ENCODE data around the gene GPD1.

The GPD1 gene

DNA sequence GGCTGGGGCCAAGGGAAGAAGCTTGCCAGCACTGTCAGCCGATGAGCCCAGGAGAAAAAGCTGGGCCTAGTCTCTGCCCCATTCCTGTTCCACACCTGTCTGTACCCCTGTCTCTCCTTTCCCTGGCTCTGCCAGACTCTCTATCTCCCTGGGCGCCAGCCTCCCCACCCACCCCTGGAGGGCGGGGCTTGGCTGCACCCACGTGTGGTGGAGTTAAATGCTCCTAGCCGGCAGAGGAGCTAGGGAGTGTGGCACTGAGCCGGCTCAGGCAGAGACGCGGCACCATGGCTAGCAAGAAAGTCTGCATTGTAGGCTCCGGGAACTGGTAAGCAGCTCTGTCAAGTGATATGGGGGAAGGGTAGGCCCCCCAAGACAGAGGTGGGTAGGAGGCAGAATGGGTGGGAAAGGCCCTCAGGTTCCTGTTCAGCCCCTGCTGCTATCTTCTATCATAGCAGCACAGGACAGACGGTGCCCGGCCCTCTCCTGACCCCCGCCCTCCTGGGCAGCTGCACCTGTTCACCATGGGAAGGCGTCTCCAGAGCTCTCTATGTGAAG is at the start of gene GPD1:
Gene GPD1 (plus strand): TSS at position 242 of the 555 bp plus-strand sequence. CDS start 43 bp downstream, at position 285.
- no peak for DNase-seq

DNA sequence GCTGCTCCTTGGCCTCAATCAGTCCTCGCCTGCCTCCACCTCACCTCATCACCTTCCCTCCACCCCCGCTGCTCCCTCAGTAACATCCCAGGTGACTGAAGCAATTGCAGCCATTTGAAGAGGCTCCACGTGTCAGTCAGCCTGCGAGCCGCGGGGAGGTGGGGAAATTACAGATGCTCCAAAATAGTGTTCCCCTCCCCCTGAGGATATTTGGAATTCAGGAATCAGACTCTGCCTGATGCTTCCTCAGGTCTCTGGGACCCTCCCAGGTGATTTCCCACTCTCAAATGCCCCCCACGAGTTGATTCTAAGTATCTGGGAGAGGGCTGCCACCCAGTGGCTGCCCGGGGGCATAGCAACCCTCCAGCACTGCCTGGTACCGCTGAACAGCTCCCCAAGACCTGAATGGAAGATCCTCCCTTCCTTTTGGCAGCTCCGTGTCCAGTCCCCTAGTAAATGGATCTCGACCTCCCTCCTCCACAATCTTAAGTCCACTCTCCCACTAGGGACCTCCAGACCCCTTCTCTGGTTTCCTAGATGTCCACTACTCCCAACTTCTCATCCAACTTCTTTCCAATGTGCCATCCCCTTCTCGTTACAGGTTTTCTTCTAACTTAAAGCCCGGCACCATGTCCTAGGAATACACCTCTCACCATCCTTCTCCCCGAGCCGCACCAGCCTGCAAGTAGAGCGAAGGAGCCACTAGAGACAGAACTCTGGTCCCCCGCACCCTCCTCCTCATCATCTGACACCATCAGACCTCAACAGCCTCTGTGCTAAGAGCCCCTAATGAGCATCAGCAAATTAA is 47.8 kb upstream of the GPD1 start:
- DNase-seq, result peak; percentile 76

DNA sequence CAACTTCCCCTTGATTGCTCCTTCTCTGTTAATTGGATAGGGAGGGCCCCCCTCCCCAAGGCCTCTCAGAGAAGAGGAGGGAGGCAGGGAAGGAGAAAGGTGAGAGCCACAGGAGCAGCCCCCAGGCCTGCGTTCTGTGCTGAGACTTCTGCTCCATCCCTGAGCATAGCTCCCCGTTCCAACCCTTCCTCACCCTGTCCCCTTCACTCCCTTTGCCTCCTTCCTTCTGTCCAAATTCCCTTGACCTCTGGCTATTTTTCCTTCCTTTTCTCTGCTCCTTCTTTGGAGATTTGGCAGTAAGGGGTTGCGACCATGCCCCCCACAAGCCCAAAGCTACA is 47.2 kb upstream of the GPD1 start:
- no peak for DNase-seq

DNA sequence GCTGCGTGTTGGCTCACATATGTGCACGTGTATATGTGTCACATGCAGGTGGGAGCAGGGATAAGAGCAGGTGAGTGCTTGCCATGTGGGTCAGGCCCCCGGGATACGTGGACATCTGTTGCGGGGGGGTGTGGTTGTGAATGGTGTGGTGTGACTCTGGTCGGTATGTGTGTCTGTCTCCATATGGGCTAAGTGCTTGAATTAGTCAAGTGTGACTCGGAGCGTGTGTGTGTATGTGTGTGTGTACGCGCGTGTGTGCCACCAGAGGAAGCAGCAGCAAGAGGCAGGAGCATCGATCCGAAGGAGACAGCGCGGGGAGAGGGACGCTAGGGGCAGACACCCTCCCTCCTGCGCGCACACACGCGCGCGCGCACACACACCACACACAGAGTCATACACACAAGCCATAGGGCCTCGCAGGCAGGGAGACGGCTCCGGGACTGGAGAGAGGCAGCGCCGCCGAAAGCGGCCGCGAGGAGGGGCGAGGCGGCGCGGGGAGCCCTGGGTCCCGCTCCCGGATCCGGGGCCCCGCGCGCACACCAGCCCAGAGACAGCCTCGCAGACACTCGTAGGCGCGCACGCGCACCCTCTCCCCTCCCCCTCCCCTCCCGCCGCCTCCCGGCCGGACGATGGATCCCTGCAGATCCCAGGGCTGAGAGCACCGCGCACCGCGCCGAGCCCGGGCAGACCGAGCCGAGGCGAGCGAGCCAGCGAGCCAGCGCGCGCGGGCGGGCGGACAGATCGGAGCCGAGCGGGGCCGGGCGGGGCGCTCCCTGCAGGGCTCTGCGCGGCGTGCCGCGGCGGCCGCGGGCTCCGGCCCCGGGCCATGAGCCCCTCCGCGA is 46.6 kb upstream of the GPD1 start, which contains the start of gene ASIC1:
Gene ASIC1 (plus strand): TSS at position 597 of the 842 bp plus-strand sequence. CDS start 1,171 bp downstream, outside the sequence.
- peak; percentile 84 for DNase-seq

DNA sequence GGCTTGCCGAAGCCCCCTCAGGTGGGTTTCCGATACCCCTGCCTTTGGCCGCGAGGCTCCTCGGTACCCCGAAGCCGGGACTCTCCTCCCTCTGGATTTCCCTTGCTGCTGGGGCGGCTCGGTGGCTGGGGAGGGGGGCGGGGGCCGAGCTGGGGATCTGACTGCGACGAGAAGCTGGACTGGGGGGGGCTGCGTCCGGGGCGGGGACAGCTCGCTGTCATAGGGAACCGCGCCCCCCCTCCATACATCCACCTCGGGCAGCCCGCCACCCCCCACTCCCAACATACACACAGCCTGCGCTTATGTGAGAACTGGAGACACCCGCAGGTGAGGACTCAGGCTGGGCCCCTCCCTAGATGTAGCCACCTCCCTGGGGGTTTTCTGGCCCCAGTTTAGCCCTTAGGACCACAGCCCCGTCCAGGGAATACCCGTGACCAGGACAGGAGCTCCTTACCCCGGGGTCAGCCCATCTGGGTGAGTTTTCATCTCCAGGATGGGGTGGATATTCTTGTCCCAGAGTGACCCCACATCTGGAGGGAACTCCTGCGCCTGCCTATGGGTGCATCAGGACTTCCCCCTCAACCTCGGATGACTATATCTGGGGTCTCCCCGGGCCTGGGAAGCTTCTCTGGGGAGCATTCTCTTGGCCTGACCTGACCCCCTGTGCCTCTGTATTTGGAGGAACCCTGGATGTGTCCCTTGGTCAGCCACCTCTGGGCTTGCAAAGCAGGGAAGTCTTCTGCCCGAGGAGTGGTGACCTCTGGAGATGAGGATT is 45.7 kb upstream of the GPD1 start:
- DNase-seq, result no peak

DNA sequence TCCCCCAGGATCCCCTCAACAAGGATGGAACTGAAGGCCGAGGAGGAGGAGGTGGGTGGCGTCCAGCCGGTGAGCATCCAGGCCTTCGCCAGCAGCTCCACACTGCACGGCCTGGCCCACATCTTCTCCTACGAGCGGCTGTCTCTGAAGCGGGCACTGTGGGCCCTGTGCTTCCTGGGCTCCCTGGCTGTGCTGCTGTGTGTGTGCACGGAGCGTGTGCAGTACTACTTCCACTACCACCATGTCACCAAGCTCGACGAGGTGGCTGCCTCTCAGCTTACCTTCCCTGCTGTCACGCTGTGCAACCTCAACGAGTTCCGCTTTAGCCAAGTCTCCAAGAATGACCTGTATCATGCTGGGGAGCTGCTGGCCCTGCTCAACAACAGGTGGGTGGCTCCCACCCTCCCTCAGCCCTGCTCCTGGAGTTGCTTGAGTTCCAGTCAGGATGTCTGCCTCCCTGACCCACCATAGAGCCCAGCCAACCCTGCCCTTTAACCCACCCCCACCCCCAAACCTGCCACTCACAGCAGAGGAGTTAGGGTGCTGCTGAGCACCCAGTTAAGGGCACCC is 45.0 kb upstream of the GPD1 start:
- no peak for DNase-seq

DNA sequence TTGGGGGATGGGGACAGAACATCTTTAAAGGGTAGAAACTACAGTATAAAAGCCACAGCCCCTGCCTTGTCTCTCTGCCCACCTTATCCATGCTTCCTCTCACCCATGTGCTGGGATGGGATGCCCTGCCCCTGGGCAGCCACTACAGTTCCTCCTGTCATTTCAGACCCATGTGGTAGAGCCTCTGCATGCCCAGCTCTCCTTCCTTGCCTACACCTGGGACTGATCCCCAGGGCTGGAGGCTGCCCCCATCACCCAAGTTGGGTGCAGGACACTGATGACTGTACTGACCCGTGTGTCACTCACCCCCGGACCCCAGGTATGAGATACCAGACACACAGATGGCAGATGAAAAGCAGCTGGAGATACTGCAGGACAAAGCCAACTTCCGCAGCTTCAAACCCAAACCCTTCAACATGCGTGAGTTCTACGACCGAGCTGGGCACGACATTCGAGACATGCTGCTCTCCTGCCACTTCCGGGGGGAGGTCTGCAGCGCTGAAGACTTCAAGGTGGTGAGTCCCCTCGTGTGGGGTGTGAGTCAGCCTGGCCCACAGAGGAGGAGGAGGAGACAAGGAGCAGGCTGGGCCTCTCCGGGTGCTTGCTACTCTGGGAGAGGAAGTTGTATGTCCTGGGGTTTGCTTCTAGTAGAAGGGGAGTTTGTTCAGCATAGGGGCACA is 44.2 kb upstream of the GPD1 start:
- no peak for DNase-seq

DNA sequence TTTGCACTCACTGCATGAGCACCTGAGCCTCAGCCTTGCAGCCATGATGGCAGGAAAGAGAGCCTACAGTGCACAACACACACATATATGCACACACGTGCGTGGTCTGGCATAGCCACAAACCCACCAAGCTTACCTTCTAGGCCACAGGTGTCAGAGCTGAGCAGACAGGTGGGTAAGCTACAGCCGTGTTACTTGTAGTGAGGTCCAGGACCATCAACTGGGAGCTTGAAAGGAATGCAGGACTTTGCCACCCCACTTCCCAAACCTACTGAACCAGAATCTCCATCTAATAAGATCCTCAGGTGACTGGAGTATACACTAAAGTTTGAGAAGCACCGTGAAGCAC is 43.7 kb upstream of the GPD1 start:
- no peak for DNase-seq

DNA sequence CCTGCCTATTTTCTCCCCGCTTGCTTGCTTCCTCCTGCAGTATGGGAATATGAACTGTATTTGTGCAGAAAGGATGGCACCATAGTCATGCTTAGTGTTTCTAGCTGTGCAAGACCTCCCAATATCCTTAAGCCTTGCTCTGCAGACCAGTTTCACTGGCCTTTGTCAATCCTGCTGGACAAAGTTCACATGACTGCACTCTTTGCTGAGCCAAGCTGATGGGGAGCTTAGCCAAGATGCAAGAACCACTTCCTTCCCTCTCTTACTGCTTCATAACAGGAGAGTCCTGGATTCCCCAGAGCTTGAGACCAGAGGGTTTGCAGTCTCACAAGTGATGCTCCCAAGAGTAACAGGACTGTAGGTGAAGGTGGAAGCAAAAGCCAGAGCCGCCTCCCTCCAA is 42.6 kb upstream of the GPD1 start:
- no peak for DNase-seq

DNA sequence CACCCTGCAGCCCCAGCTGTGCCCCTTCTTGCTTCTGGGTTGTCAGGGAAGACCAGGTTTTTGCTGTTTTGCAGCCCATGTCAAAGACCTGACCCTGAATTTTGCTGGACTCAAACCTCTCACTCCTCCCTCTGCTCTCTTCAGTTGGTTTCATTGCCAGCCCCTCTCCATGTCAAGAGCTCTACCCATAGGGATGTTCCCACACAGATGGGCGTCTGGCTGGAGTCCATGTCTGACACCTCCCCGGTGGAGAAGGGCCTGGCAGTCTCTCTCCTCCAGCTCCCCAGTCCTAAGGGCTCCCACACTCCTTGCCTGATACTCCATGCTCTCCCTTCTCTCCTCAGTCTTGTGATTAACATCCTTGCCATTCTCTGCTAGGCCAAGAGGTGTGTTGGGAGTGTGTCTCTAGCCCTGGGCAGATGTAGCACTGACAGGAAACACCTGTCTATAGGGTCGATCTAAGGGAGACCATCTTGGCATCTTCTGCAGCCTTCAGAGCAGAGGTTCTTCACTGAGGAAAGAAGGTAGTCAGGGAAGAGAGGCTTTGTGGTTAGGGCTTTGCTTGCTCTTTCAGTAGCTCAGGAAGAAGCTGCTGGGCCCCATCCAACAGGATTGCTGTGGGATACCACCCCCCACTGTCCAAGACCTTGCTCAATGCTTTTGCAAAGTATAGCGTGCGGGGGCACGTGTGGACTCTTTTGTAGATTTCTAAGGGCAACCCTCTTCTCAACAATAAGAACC is 41.7 kb upstream of the GPD1 start:
- no peak for DNase-seq

DNA sequence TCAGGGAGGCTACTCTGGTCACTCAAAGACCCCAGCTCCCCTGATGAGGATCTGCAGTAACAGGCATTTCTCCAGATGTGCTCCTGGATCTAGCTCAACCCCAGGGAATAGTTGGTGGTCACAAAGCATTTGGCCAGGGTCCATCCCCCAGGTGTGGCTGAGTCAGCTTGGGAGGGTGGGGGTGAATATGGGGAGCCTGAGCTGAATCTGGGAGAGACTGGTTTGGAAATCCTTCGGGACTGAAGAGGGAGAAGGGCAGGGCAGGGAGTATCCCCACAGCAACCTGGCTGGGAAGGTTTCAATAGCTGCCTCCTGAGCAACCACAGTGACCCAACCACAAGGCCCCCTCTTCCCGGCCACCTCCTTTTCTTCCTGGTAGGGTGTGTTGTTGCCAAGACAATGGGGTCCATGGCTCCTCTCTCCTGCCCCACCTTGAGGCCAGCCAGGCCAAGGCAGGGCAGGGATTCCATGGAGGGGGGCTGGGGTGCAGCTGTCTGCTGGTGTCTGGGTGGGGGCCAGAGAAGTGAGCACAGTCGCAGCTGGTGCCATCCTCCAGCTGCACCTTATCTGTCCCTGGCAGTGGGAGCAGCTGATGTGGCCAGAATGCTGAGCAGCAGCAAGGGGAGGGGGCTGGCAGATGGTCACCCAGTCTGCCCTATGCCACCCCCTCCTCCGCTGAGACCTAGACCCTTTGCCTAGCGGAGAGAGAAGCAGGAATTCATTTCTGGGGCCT is 40.9 kb upstream of the GPD1 start:
- peak; percentile 80 for DNase-seq

DNA sequence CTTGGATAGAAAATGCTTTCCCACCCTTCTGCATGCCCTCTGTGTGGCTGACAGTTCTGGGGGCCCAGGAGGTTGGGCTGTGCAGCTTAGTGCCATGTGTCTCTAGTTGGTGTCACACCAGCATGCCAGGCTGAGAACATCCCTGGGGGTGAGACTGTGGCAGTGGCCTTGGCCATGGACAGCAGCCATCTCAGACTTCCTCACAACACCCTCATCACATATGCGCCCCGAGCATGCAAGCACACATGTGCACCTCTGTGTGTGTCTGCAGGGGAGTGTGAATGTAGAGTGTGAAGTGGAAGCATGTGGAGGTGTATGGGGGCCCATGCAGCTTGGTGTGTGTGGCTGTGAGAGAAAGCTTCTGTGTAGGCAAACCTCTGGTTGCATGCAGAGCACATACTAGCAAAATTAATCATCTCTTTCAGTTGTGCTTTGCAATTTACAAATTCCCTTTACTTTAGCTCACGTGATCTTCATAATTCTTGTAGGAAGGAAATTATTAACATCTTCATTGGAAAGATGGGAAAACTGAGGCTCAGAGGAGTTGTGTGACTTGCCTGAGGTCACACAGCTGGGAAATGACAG is 38.0 kb upstream of the GPD1 start:
- no peak for DNase-seq

DNA sequence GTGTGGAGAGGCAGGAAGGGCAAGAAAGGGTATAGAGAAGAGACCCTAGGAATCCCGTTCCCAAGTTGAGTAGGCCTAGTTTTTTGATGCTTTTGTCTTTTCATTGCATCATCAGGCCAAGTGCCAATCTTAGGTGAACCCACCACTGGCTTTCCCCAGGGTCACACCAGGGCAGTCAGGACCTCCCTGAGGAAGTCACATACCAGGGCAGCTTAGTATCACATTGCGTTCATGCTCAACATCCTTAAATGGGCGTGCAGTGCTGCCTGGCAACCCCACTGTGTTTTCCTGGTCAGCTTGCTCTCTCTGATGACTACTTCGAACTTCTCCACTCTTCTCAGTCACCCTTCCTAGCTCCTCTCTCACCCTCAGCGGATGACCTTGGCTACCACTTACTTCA is 37.4 kb upstream of the GPD1 start:
- DNase-seq, result no peak

DNA sequence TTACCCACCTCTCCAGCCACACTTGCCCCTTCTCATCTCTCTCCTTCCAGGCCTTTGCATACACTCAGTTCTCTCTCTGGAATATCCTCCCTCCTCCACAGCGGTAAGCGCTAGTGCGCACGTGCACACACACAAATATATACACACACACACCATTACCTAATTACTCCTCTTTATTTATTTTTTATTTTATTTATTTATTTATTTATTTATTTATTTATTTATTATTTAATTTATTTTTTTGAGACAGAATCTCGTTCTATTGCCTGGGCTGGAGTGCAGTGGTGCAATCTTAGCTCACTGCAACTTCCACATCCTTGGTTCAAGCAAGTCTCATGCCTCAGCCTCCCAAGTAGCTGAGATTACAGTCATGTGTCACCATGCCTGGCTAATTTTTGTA is 34.7 kb upstream of the GPD1 start:
- no peak for DNase-seq

DNA sequence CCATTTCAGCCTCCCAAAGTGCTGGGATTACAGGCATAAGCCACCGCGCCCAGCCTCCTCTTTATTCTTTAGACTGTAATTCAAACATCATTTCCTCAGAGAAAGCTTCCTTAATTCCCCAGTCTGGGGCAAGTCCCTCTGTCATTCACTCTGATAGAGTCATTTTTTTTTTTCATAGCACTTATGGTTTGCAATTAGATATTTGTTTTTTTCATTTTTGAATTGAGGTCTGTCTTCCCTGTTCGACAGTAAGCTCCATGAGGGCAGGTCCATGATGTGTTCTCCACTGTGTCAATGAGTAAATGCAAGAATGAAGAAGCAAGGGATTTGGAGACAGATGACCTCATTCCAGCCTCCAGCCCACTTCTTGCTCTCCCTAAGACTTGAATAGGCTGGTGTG is 34.3 kb upstream of the GPD1 start:
- DNase-seq, result no peak

DNA sequence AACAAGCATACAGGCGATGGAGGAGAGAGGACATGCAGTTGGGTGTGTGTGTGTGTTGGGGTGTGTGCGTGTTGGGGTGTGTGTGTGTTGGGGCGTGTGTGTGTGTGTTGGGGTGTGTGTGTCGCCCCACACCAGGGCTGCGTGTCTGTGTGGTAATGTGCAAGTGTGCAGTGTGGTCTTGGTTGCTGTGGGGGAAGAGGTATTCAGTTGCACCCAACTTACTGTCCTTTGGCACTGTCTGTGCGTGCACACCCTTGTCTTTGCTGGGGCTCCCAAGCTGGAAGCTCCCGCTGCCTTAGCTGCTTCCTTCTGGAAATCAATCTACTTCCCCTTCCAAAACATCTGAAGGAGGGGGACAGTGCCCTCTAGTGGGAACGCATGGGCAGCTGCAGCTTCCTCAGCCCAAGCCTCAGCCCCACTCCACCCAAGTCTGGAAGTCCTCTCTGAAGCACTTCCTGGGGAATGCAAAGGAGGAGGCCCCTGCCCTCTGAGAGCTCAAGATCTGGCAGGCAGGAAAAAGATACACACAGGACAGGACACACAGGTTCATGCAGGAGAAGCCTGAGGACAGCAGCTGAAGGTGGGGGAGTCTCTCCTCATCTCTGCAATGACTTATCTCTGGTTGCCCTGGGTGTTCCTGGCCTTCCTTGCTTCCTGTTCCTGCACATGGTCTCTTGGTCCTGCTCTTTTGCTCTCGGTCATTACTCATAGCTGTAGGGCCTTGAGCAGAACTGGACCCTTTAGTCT is 33.3 kb upstream of the GPD1 start:
- peak; percentile 20 for DNase-seq

DNA sequence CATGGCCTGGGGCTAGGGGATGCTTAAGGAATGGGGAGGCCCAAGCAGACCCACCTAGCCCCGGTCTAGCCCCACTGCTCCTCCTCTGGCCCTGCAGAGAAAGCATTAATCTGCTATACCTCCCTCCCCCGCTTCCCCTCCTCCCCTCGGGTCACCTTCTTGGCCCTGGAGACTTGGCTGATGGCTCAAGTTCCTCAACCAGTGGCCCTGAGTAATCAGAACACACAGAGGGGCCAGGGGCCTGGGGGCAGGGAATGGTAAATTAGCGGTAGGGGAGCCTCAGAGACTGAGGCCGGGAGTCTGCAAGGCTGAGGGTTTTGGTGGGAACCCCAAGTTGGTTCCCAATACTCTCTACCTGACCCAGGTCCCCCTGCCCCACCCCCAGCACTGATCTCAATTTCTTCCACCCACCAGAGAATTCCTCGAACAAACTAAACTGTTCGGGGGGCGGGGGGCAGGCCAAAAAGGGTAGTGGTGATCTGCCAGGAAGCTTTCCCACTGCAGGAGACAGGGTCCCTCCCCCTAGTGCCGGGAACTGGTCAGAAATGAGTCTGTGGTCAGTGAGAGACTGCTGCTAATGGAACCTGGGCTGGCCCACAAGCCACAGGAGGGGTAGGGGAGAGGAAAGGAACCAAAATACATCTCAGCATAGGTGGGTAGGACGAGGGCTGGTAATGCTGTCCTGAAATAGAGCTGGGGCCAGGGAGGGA is 31.5 kb upstream of the GPD1 start:
- DNase-seq, result no peak

DNA sequence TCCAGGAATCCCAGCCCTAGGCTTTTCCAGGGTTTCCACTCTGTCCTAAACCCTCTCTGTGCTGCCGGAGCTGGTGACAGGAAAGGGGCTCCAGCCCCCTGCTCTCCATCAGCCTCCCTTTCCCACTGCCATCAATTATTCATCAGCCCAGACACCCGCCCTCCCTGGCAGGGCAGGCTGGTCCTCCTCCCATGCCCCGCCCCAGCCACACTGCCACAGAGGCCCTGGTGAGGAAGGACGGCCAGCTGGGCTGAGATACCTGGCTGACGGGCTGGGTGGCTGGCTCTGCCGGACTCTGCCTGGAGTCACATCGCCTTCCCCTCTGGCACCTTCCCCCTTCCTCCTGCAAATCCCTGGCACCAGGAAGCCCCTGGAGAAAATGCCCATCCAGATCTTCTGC is 30.6 kb upstream of the GPD1 start:
- no peak for DNase-seq

DNA sequence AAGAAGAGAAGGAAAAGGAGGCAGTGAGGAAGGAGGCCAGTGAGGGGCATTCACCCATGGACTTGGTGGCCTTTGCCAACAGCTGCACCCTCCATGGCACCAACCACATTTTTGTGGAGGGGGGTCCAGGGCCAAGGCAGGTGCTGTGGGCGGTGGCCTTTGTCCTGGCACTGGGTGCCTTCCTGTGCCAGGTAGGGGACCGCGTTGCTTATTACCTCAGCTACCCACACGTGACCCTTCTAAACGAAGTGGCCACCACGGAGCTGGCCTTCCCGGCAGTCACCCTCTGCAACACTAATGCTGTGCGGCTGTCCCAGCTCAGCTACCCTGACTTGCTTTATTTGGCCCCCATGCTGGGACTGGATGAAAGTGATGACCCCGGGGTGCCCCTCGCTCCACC is 30.1 kb upstream of the GPD1 start:
- no peak for DNase-seq

Data from NCI-H524 treated with DMSO at 0.1 percent for 48 hours (cell line).